Measurements from ENCODE around the gene CENPO. TPM values are rescaled to one million over a fixed set of nuclear protein-coding genes. Genes with fewer than 3 reads are reported as not detected.

CENPO gene
- polyA plus RNA-seq, 1 donor, result 16.5 TPM

DNA sequence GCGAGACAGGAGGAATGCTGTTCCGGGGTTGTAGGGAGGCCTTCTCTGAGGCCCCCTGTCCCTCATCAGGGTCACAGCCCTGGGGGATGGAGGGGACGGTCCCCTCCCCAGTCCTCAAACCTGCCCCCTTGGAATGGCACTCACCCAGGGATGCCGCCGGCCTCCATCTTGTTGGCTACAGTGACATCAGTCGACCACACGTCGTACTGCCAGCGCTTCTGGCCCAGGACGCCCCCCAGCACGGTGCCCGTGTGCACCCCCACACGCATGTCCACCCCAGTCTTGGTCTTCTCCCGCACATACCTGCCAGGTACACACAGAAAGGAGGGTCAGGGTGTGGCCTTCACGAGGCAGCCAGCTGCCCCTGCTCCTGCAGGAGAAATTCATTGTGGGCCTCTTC lies 46.5 kb downstream of the CENPO start:
- no peak for DNase-seq

- DNase-seq, result no peak
Observed at GRCh38 chr2:24840164-24840869, 47.1 kb downstream of the CENPO start.

- DNase-seq, result no peak
Observed at GRCh38 chr2:24840962-24841945, 48.0 kb downstream of the CENPO start.

DNA sequence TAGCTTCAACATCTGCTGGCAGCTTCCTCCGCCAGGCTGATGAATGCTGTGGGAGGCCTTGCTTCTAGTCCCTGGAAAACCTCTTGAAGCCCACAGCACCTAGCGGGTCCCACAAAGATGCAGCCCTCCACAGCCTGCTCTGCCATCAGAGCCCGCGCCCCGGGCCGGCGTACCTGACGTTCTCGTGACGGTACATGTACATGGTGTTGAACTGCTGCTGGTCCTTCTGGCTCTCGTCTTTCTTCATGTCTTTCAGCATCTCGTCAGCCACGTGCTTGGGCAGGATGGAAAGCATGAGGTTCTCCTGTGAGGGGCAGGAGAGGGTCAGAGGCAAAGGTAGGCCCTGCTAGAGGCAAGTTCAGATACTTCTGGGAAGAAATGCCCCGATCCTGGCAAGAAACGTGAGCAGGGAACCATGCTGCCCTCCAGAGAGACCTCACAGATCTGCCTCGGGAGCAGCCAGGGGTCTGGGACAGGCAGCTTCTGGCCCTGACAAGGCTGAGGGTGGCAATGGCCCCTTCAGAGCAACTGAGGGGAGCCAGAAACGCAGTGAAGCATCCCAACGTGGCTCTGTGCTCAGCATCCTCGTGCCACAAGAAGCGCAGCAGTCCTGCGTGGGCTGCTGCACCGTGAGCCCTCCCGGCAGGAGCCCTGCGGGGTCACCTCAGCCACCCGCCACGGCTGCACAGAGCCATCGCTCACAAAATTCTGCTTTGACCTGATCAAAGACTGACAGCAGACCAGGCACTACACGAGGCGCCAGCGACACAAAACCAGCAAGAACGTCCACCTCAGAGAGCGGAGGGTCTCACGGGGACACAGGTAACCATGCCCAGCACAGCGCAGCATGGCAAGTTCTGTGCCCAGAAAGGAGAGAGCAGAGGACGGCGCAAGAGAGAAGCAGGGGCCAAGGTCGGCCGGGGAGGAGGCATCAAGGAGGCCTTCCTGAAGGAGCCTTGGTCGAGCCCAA lies 49.1 kb downstream of the CENPO start:
- no peak for DNase-seq

GRCh38 chr2:24843330-24843860 lies 50.2 kb downstream of the CENPO start:
- no peak for DNase-seq

DNA sequence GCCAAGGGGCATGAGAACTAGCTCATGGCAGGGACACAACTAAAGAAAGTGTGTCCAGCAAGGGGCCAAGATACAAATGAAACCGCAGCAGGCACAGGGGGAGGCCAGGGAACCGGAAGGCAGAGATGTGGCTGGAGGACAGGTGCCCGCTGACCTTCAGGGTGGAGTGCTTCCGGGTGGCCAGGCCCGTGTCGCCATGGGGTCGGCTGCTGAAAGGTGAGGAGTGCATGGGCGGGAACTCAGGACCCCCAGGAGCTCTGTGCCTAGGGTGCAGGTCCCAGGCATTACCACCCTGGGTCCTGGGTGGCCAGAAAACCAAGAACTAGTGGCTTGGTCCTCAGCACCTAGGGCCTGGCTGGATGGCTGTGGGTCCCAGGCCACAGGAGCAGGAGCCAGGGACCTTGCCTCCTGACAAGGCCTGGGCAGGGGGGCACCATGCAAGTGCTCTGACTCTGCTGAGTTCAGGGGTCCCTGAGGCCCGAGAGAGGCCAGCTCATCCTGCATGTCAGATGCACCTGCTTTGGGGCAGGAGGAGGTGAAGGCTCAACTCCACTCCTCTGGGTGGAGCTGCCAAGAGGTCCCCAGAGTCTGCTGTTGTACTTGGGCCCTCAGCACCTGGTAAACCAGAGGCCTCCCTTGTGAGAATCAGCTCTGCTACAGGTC lies 50.9 kb downstream of the CENPO start:
- DNase-seq, result no peak

DNA sequence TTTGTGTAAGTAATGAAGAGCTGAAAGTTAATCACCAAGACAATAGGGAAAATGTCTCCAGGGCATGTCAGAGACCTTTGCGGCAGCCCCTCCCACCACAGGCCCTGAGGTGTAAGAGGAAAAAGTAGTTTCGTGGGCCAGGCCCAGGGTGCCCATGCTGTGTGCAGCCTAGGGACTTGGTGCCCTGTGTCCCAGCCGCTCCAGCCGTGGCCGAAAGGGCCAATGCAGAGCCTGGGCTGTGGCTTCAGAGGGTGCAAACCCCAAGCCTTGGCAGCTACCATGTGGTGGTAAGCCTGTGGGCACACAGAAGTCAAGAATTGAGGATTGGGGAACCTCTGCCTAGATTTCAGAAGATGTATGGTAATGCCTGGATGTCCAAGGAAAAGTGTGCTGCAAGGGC lies 52.5 kb downstream of the CENPO start:
- DNase-seq, result no peak

GRCh38 chr2:24850944-24851343 lies 57.7 kb downstream of the CENPO start:
- no peak for DNase-seq

DNA sequence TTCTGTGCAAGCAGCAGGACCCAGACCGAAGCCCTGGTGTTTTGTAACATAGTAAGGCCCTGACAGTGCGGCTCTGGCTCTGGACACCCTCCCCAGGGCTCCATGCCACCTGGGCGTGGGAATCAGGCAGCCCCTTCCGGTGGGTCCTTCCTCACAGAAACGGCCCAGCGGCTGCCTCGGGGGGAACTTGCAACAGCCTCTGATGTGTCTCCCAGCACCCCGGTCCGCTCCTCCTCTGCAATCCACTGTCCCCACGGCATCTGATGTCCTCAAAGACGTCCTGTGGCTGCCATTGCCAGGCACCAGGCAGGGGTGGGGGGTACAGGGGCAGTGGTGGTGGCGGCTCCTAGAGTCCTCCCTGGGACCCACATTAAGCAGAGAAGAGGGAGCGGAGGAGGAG lies 58.8 kb downstream of the CENPO start:
- DNase-seq, result no peak

DNA sequence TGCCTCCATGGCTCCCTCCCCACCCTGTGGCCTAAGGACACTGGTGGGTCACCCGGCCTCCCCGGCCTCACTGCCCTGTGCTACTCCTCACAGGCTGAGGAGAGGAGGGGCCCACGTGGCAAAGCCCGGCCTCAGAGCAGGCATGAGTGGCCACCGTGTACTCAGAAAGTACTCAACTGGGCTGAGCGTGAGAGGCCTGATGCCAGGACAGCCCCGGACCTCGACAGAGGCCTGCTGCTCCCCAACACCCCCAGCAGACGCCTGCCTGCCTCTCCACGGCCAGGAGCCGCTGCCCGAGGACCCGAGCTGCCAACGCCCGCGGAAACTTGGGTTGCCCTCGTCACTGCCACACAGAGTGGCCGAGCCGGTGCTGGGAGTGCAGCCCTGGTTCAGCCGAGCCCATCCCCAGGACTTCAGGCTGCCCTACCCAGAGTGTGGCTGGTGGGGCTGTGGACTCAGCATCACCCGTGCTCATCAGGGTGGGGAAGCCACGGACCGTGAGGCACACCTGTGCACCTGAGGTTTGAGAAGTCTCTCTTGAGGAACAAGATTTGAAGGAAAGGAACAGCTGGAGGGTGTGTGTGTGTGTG lies 59.3 kb downstream of the CENPO start:
- no peak for DNase-seq

DNA sequence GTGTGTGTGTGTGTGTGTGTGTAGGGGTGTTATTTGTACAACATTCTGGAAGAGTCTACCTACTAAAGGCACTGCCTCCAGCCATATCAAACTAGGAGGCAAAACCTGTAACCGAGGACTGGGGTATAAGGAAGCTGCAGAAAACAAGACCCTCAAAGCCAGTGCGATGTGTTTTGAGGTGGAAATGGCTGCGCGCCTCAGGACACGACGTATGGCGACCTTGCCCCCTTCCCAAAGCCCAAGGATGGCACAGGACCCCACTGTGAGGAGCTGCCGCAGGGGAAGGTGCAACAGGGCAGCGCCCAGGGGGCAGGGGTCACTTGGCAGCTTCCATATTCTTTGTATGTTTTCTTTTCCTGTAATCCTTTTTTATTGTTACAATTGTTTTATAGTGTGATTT lies 59.8 kb downstream of the CENPO start:
- DNase-seq, result no peak

- no peak for DNase-seq
Observed at GRCh38 chr2:24853996-24854395, 60.8 kb downstream of the CENPO start.

GRCh38 chr2:24855022-24855622 lies 61.9 kb downstream of the CENPO start:
- no peak for DNase-seq

GRCh38 chr2:24855726-24856125 lies 62.5 kb downstream of the CENPO start:
- DNase-seq, result no peak

- no peak for DNase-seq
Observed at GRCh38 chr2:24856791-24857211, 63.6 kb downstream of the CENPO start.

GRCh38 chr2:24857746-24858145 lies 64.5 kb downstream of the CENPO start:
- DNase-seq, result no peak

- DNase-seq, result no peak
Observed at GRCh38 chr2:24858996-24859395, 65.8 kb downstream of the CENPO start.

GRCh38 chr2:24859968-24860600 lies 66.9 kb downstream of the CENPO start:
- DNase-seq, result no peak

GRCh38 chr2:24860631-24861030 lies 67.4 kb downstream of the CENPO start:
- DNase-seq, result no peak

DNA sequence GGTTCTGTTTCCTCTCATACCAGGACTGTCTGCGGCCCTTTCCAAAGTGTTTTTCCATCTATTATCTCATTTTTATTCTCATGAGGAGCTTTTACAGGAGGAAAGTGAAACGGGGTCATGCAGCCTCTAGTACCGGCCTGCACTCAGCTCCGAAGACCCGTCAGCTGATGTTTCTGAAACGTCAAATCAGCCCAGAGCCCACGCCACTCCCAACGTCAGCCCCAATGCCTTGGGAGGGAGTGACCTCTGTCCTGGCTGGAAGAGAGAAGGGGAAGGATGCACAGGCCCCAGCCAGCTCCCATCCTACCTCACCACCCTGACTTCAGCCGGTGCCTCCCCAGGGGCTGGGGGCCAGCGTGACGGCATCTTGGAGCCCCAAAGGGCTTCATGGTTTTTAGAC lies 68.3 kb downstream of the CENPO start:
- DNase-seq, result no peak

Data from hindlimb muscle (tissue), 1 donor.